K562 (cell line): ENCODE results near the gene CPPED1. TPM values are rescaled to one million over a fixed set of nuclear protein-coding genes. Genes with fewer than 3 reads are reported as not detected.

ENCODE experiments used
- ATAC-seq: fragments of 200-7000 bp; cut with Tn5 transposase; 3 replicates; pipeline ENCODE4 v1.9.1; 2020; ENCODE audit warnings: moderate library complexity
- BruUV-seq: library from RNA; stranded (reverse); fragments of 400-500 nt; replicated peaks from 2 replicates; lab custom pipeline; 2021; lab: Mats Ljungman, UMichigan
- CTCF ChIA-PET: fragments of 300-600 bp; formaldehyde crosslinking; extraction: SDS; loops from one replicate; lab custom pipeline; 2021; ENCODE audit warnings: low intra/inter-chr PET ratio; lab: Yijun Ruan, JAX
- POLR2A ChIA-PET: fragments of 300-600, 350-650 bp; sonication (Branson Sonifier 250); formaldehyde crosslinking; extraction: SDS; loops from one replicate; lab custom pipeline; 2021; ENCODE audit warnings: antibody characterized with exemption, inconsistent platforms; lab: Yijun Ruan, JAX
- DNase-seq, 4 experiments: peaks; one replicate each; pipeline versions ENCODE4 v3.0.0 to v3.0.0-alpha.2; 2011 to 2018; ENCODE audit warnings: low spot score in 3 of 4, mixed read lengths in 3 of 4; ENCODE audit errors: extremely low read depth in 1 of 4
- FAIRE-seq: peaks from 2 replicates; lab custom pipeline; 2011; peaks lifted over from hg19 to GRCh38; lab: Jason Lieb, UNC
- H2AFZ ChIP-seq: 2 replicates; pipeline ENCODE4 v1.6.0; 2011; ENCODE audit warnings: low read depth, low read length, control low read depth, inconsistent platforms
- H3K27ac ChIP-seq: fragments of 200-600 bp; 3 replicates; pipeline ENCODE4 v1.8.0; 2011; ENCODE audit warnings: low read depth, mild to moderate bottlenecking, control low read depth, inconsistent platforms, low read length, moderate library complexity, mixed read lengths; ENCODE audit errors: extremely low read depth
- H3K27me3 ChIP-seq, 2 experiments: fragments of 300-600 bp in 1 of 2; 2 replicates in 1 of 2; 3 replicates in 1 of 2; pipeline versions ENCODE4 v1.6.0 to v1.8.0; 2011; ENCODE audit warnings: inconsistent platforms in 2 of 2, low read length in 2 of 2, mild to moderate bottlenecking in 1 of 2, mixed read lengths in 1 of 2, moderate library complexity in 1 of 2; ENCODE audit not compliant: control insufficient read depth in 2 of 2, insufficient read depth in 2 of 2
- H3K36me3 ChIP-seq: fragments of 300-600 bp; 3 replicates; pipeline ENCODE4 v1.8.0; 2011; ENCODE audit warnings: mild to moderate bottlenecking, low read length, inconsistent platforms; ENCODE audit not compliant: control insufficient read depth, insufficient read depth
- H3K4me1 ChIP-seq, 2 experiments: fragments of 200-600 bp in 1 of 2; replicated peaks in 1 of 2; 2 replicates in 1 of 2; 3 replicates in 1 of 2; pipeline versions ENCODE4 v1.5.1 to v1.8.0; 2011; ENCODE audit warnings: inconsistent platforms in 2 of 2, low read length in 2 of 2, mild to moderate bottlenecking in 1 of 2, mixed read lengths in 1 of 2, moderate library complexity in 1 of 2; ENCODE audit not compliant: control insufficient read depth in 2 of 2, insufficient read depth in 2 of 2
- H3K4me2 ChIP-seq: 2 replicates; pipeline ENCODE4 v1.6.1; 2011; ENCODE audit warnings: low read length, control low read depth, inconsistent platforms, mixed read lengths; ENCODE audit not compliant: insufficient read depth
- H3K4me3 ChIP-seq: fragments of 200-600 bp; sonication (generic), shearing (Covaris generic); 2 replicates; pipeline ENCODE4 v1.5.1; 2016; ENCODE audit warnings: control low read depth, inconsistent platforms
- H3K79me2 ChIP-seq: fragments of 200-600 bp; 3 replicates; pipeline ENCODE4 v1.8.0; 2011; ENCODE audit warnings: low read length, inconsistent platforms; ENCODE audit not compliant: control insufficient read depth, insufficient read depth
- H3K9ac ChIP-seq, 2 experiments: 2 replicates each; pipeline versions ENCODE4 v1.6.0 to v1.6.1; 2011; ENCODE audit warnings: low read depth in 2 of 2, low read length in 2 of 2, control low read depth in 1 of 2, inconsistent platforms in 1 of 2, mild to moderate bottlenecking in 1 of 2, mixed read lengths in 1 of 2; ENCODE audit not compliant: insufficient read depth in 1 of 2
- H3K9me1 ChIP-seq: one replicate; pipeline ENCODE4 v1.6.0; 2011; ENCODE audit warnings: inconsistent platforms, mild to moderate bottlenecking, low read length, moderate library complexity; ENCODE audit not compliant: control insufficient read depth, insufficient read depth
- H3K9me3 ChIP-seq: replicated peaks from 2 replicates; pipeline ENCODE4 v1.5.1; 2011; ENCODE audit warnings: low read depth, low read length, inconsistent platforms; ENCODE audit not compliant: control insufficient read depth, insufficient read depth
- H4K20me1 ChIP-seq: replicated peaks from 2 replicates; pipeline ENCODE4 v1.6.1; 2011; ENCODE audit warnings: low read length, inconsistent platforms, mixed read lengths; ENCODE audit not compliant: control insufficient read depth, insufficient read depth
- BCOR ChIP-seq: fragments of 450-650 bp; IDR thresholded peaks from 2 replicates; pipeline ENCODE4 v1.6.1; 2016
- CHD4 ChIP-seq: fragments of 200-600 bp; sonication (generic); IDR thresholded peaks from 3 replicates; pipeline ENCODE4 v1.6.1; 2012; ENCODE audit warnings: low read depth, mild to moderate bottlenecking, mixed read lengths, low read length, inconsistent platforms; ENCODE audit not compliant: insufficient read depth, insufficient replicate concordance, poor library complexity, severe bottlenecking
- E2F6 ChIP-seq, 2 experiments: IDR thresholded peaks; 2 replicates each; pipeline ENCODE4 v1.6.1; 2011; ENCODE audit warnings: borderline replicate concordance in 1 of 2, control low read depth in 1 of 2, low read depth in 1 of 2, low read length in 1 of 2, mild to moderate bottlenecking in 1 of 2, mixed read lengths in 1 of 2, moderate library complexity in 1 of 2; ENCODE audit not compliant: insufficient read depth in 1 of 2, insufficient read length in 1 of 2, poor library complexity in 1 of 2, severe bottlenecking in 1 of 2; ENCODE audit errors: extremely low read depth in 1 of 2
- ELF2 ChIP-seq: fragments of 250-450 bp; sonication (Bioruptor Pico); IDR thresholded peaks from 2 replicates; pipeline ENCODE4 v1.5.0; 2021; ENCODE audit warnings: mild to moderate bottlenecking
- ESRRA ChIP-seq: fragments of 450-650 bp; IDR thresholded peaks from 2 replicates; pipeline ENCODE4 v1.6.1; 2014; ENCODE audit warnings: low read depth, mild to moderate bottlenecking, moderate library complexity, borderline replicate concordance
- HDGF ChIP-seq: fragments of 450-650 bp; IDR thresholded peaks from 2 replicates; pipeline ENCODE4 v1.6.1; 2016
- MCM5 ChIP-seq: fragments of 450-650 bp; IDR thresholded peaks from 2 replicates; pipeline ENCODE4 v1.6.1; 2016; ENCODE audit warnings: low read depth
- MTA2 ChIP-seq: fragments of 450-650 bp; IDR thresholded peaks from 2 replicates; pipeline ENCODE4 v1.6.1; 2016; ENCODE audit warnings: low read depth
- NFYB ChIP-seq: IDR thresholded peaks from 2 replicates; pipeline ENCODE4 v1.6.1; 2011; ENCODE audit warnings: mild to moderate bottlenecking, moderate library complexity; ENCODE audit not compliant: insufficient read length; ENCODE audit errors: extremely low read depth
- PHB2 ChIP-seq: fragments of 450-650 bp; IDR thresholded peaks from 2 replicates; pipeline ENCODE4 v1.6.1; 2017; ENCODE audit warnings: low read depth
- PHTF2 ChIP-seq: fragments of 250-450 bp; sonication (Bioruptor Pico); IDR thresholded peaks from 2 replicates; pipeline ENCODE4 v1.5.0; 2021; ENCODE audit warnings: mild to moderate bottlenecking
- PTRF ChIP-seq: fragments of 450-650 bp; IDR thresholded peaks from 2 replicates; pipeline ENCODE4 v1.6.1; 2016; ENCODE audit warnings: mild to moderate bottlenecking, missing genetic modification characterization, missing compliant biosample characterization
- RBM25 ChIP-seq: fragments of 200-400 bp; formaldehyde crosslinking; IDR thresholded peaks from 2 replicates; pipeline ENCODE4 v1.6.1; 2018; ENCODE audit warnings: low read length, low read depth, moderate library complexity; ENCODE audit not compliant: severe bottlenecking
- SMARCE1 ChIP-seq: fragments of 450-650 bp; IDR thresholded peaks from 2 replicates; pipeline ENCODE4 v1.7.1; 2016; ENCODE audit warnings: mild to moderate bottlenecking
- SNRNP70 ChIP-seq: fragments of 200-400 bp; formaldehyde crosslinking; optimal IDR thresholded peaks from 2 replicates; pipeline ENCODE3; 2017; ENCODE audit warnings: low read depth, low read length
- TCF15 ChIP-seq: fragments of 250-450 bp; sonication (Bioruptor Pico); IDR thresholded peaks from 2 replicates; pipeline ENCODE4 v1.8.0; 2022; ENCODE audit warnings: moderate library complexity, mild to moderate bottlenecking, inconsistent platforms
- TCFL5 ChIP-seq: fragments of 250-450 bp; sonication (Bioruptor Pico); conservative IDR thresholded peaks from 2 replicates; pipeline ENCODE4 v1.6.1; 2021; ENCODE audit warnings: mild to moderate bottlenecking, moderate library complexity, matching md5 sums
- U2AF2 ChIP-seq: fragments of 200-400 bp; formaldehyde crosslinking; optimal IDR thresholded peaks from 2 replicates; pipeline ENCODE3; 2017; ENCODE audit warnings: low read depth, mild to moderate bottlenecking, low read length
- YBX1 ChIP-seq: fragments of 450-650 bp; IDR thresholded peaks from 2 replicates; pipeline ENCODE4 v1.7.1; 2016; ENCODE audit warnings: mild to moderate bottlenecking
- ZBTB8A ChIP-seq: fragments of 450-650 bp; IDR thresholded peaks from 2 replicates; pipeline ENCODE4 v1.6.1; 2018; ENCODE audit warnings: mild to moderate bottlenecking, moderate library complexity; ENCODE audit not compliant: partially characterized antibody
- ZFP1 ChIP-seq: fragments of 450-650 bp; formaldehyde crosslinking; IDR thresholded peaks from 2 replicates; pipeline ENCODE4 v1.4.0; 2020; ENCODE audit warnings: mild to moderate bottlenecking, mixed read lengths
- ZFP30 ChIP-seq: fragments of 250-450 bp; sonication (Bioruptor Pico); IDR thresholded peaks from 2 replicates; pipeline ENCODE4 v1.8.0; 2022; ENCODE audit warnings: moderate library complexity, mild to moderate bottlenecking, inconsistent platforms, borderline replicate concordance
- ZNF124 ChIP-seq: sonication (generic); formaldehyde crosslinking; IDR thresholded peaks from 2 replicates; pipeline ENCODE4 v1.8.1; 2022; ENCODE audit warnings: missing genetic modification reagents
- WGBS: fragments of 100-300 bp; shearing (Covaris generic); methylation state at CpG from one replicate; pipeline ENCODE4 v1.1.6; 2016; ENCODE audit warnings: low coverage, mixed read lengths; ENCODE audit not compliant: insufficient coverage; ENCODE audit errors: missing lambda C conversion rate; 5-methylcytosine and 5-hydroxymethylcytosine counted together
- in situ Hi-C: fragments of 300-500 bp; cut with MboI; formaldehyde crosslinking; loops from 4 replicates; pipeline ENCODE4 v1.15.0; 2018; ENCODE audit warnings: inconsistent platforms, mixed read lengths
- intact Hi-C: fragments of 100-400 bp; cut with micrococcal nuclease; formaldehyde crosslinking; loops from 2 replicates; pipeline ENCODE4 v1.14.2; 2022
- polyA plus RNA-seq, 8 experiments: library from polyadenylated mRNA; depleted of rRNA in 4 of 8; stranded (reverse) in 5 of 8; unstranded in 3 of 8; fragments of >200 nt; fragmentation: Nextera tagmentation in 2 of 8; fragmentation: Illumina TruSeq in 1 of 8; extraction: Ambion mirVana in 2 of 8; extraction: Trizol in 1 of 8; gene quantifications; 2 replicates each; pipeline versions ENCODE4 v1.2.1 to v1.2.3, GENCODE V29; 2011 to 2014; ENCODE audit warnings: inconsistent platforms in 1 of 8, missing spikeins in 1 of 8
- total RNA-seq, 7 experiments: library from RNA; depleted of rRNA in 6 of 7; stranded (reverse); fragments of >200 nt in 6 of 7; fragmentation: Illumina TruSeq in 2 of 7; extraction: Trizol in 2 of 7; gene quantifications; 2 replicates each; pipeline versions ENCODE4 v1.2.1 to v1.2.3, GENCODE V29; 2011 to 2021; ENCODE audit warnings: low replicate concordance in 1 of 7
- TF ChIP-seq, protein P1 (sequence below): sonication (generic); formaldehyde crosslinking; IDR thresholded peaks from 2 replicates; pipeline ENCODE4 v1.8.1; 2022; ENCODE audit warnings: missing genetic modification reagents

The CPPED1 gene
- total and polyA plus RNA-seq, 9 of the 15 experiments (the other 6 are each of a cell fraction or from before 2014, with no cell fraction given): 7.5 to 25.7 (median 16.9) TPM

DNA sequence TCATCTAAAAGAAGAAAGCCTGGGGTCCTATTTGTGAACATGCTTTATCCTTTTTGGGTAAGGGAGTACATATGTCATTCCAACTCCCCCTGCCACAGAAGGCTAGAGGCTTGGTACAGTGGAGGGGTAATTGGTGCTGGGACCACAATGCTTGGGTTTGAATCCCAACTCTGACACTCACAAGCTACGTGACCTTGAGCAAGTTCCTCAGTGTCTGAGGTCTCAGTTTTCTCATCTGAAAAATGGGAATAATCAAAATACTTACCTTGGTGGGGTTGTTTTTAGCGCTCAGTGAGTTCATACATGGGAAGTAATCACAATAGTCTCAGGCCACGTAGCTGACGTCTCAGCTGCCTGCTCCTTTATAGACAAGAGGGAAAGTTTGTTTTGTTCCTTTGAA lies 150.8 kb downstream of the CPPED1 start:
- 42% methylated on average over 4 of the region's 4 CpGs for WGBS
- Histone ChIP-seq H3K9ac (no peak overlapping the region), H3K9me1 (no peaks in the 10 kb centered on the region), H3K4me2 (no peak overlapping the region), H4K20me1 (no peaks in the 10 kb centered on the region), H3K9me3 (no peaks in the 10 kb centered on the region), H3K27ac (no peak overlapping the region), H3K4me1 (no peaks in the 10 kb centered on the region; a peak in 1 of 5 replicates), H3K36me3 (no peaks in the 10 kb centered on the region), H3K4me3 (no peak overlapping the region), H3K79me2 (no peaks in the 10 kb centered on the region), H3K27me3 (no peaks in the 10 kb centered on the region; a peak in 1 of 5 replicates), H2AFZ (no peak overlapping the region)
- ATAC-seq (no peak), FAIRE-seq (no peak), DNase-seq (no peak)
- in situ Hi-C loops (no loop called here), intact Hi-C loops (no loop called here)
- POLR2A ChIA-PET: no interaction called here
- CTCF ChIA-PET: no interaction called here
- no TSS peak for BruUV-seq
- TF ChIP-seq MTA2 (no peak), MCM5 (no peak), TCF15 (CRISPR knock-in tag) (no peak), NFYB (no peak), ZNF124 (CRISPR knock-in tag) (no peak), PHTF2 (CRISPR knock-in tag) (no peak), TCFL5 (no peak), RBM25 (peak; percentile 79), HDGF (no peak), BCOR (0 out of 2 replicates have a peak, but pooled peaks have one; percentile 18), YBX1 (no peak), E2F6 (IDR thresholded peaks at IDR 0.05; ENCODE audit: borderline replicate concordance in 1 of 2, extremely low read depth in 1 of 2, insufficient read depth in 1 of 2, insufficient read length in 1 of 2, low read depth in 1 of 2, low read length in 1 of 2, poor library complexity in 1 of 2, severe bottlenecking in 1 of 2) (no peak), CHD4 (peak; percentile 28), ZFP1 (CRISPR knock-in tag) (no peak), U2AF2 (no peak), PHB2 (no peak), SMARCE1 (no peak), PTRF (tag) (no peak), ESRRA (peak; percentile 41; the same call in 1 of the 2 replicates), SNRNP70 (no peak), ZBTB8A (no peak), ZFP30 (CRISPR knock-in tag) (no peak), ELF2 (CRISPR knock-in tag) (no peak)
- TF ChIP-seq, protein P1, sequence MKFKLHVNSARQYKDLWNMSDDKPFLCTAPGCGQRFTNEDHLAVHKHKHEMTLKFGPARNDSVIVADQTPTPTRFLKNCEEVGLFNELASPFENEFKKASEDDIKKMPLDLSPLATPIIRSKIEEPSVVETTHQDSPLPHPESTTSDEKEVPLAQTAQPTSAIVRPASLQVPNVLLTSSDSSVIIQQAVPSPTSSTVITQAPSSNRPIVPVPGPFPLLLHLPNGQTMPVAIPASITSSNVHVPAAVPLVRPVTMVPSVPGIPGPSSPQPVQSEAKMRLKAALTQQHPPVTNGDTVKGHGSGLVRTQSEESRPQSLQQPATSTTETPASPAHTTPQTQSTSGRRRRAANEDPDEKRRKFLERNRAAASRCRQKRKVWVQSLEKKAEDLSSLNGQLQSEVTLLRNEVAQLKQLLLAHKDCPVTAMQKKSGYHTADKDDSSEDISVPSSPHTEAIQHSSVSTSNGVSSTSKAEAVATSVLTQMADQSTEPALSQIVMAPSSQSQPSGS (CRISPR knock-in tag): no peak
